Eye (tissue), 1 donor: ENCODE results near the gene AHCTF1.

Experiments
- DNase-seq: peaks from one replicate; pipeline ENCODE4 v3.0.0-alpha.2; 2015

The AHCTF1 gene

GRCh38 chr1:246798606-246799496 is 132.9 kb downstream of the AHCTF1 start:
- no peak for DNase-seq

- DNase-seq: no peak
Observed at GRCh38 chr1:246798107-246798506, 133.6 kb downstream of the AHCTF1 start.

- no peak for DNase-seq
Observed at GRCh38 chr1:246797597-246797996, 134.2 kb downstream of the AHCTF1 start.

- no peak for DNase-seq
Observed at GRCh38 chr1:246797157-246797556, 134.6 kb downstream of the AHCTF1 start.

GRCh38 chr1:246795906-246796694 is 135.6 kb downstream of the AHCTF1 start:
- DNase-seq: no peak

GRCh38 chr1:246794828-246795671 is 136.7 kb downstream of the AHCTF1 start:
- peak; percentile 21 for DNase-seq

- peak; percentile 63 for DNase-seq
Observed at GRCh38 chr1:246794048-246794827, 137.5 kb downstream of the AHCTF1 start.

GRCh38 chr1:246793356-246793896 is 138.3 kb downstream of the AHCTF1 start:
- DNase-seq: no peak

GRCh38 chr1:246792603-246793002 is 139.1 kb downstream of the AHCTF1 start:
- DNase-seq: no peak

GRCh38 chr1:246791303-246791918 is 140.3 kb downstream of the AHCTF1 start:
- no peak for DNase-seq

GRCh38 chr1:246790833-246791232 is 140.9 kb downstream of the AHCTF1 start:
- DNase-seq: no peak

GRCh38 chr1:246790364-246790763 is 141.4 kb downstream of the AHCTF1 start:
- DNase-seq: no peak

- peak; percentile 44 for DNase-seq
Observed at GRCh38 chr1:246789454-246790339, 142.1 kb downstream of the AHCTF1 start.
